HEK293T (cell line): ENCODE results near the gene MYB.

Experiments
- CTCF ChIA-PET: fragments of 350-600 bp; formaldehyde crosslinking; extraction: SDS; loops from one replicate; lab custom pipeline; 2021; ENCODE audit warnings: antibody characterized with exemption, inconsistent platforms; lab: Yijun Ruan, JAX
- POLR2A ChIA-PET: fragments of 350-600 bp; formaldehyde crosslinking; extraction: SDS; loops from one replicate; lab custom pipeline; 2020; ENCODE audit warnings: antibody characterized with exemption, inconsistent platforms; lab: Yijun Ruan, JAX
- DNase-seq: peaks from one replicate; pipeline ENCODE4 v3.0.0; 2012; ENCODE audit warnings: mixed read lengths; ENCODE audit errors: extremely low spot score
- ARNT ChIP-seq: fragments of 450-650 bp; IDR thresholded peaks from 2 replicates; pipeline ENCODE4 v1.6.1; 2017; ENCODE audit warnings: mild to moderate bottlenecking
- BHLHE40 ChIP-seq: fragments of 450-650 bp; IDR thresholded peaks from 2 replicates; pipeline ENCODE4 v1.6.1; 2016; ENCODE audit warnings: mild to moderate bottlenecking, moderate library complexity, borderline replicate concordance
- CTBP1 ChIP-seq: fragments of 450-650 bp; IDR thresholded peaks from 2 replicates; pipeline ENCODE4 v1.6.1; 2016; ENCODE audit warnings: borderline replicate concordance
- ELF4 ChIP-seq: fragments of 450-650 bp; IDR thresholded peaks from 2 replicates; pipeline ENCODE4 v1.6.1; 2017; ENCODE audit warnings: antibody characterized with exemption
- FOXA1 ChIP-seq: fragments of 450-650 bp; IDR thresholded peaks from 2 replicates; pipeline ENCODE4 v1.6.1; 2016; ENCODE audit warnings: mild to moderate bottlenecking
- FOXK2 ChIP-seq: fragments of 450-650 bp; IDR thresholded peaks from 2 replicates; pipeline ENCODE4 v1.6.1; 2016; ENCODE audit warnings: mild to moderate bottlenecking
- FOXM1 ChIP-seq: fragments of 450-650 bp; IDR thresholded peaks from 2 replicates; pipeline ENCODE4 v1.6.1; 2017; ENCODE audit warnings: mild to moderate bottlenecking, borderline replicate concordance
- HDGF ChIP-seq: fragments of 450-650 bp; IDR thresholded peaks from 2 replicates; pipeline ENCODE4 v1.6.1; 2017; ENCODE audit warnings: antibody characterized with exemption, borderline replicate concordance
- L3MBTL2 ChIP-seq: fragments of 450-650 bp; conservative IDR thresholded peaks from 2 replicates; pipeline ENCODE4 v1.6.1; 2016; ENCODE audit warnings: mild to moderate bottlenecking
- LEF1 ChIP-seq: fragments of 450-650 bp; IDR thresholded peaks from 2 replicates; pipeline ENCODE4 v1.6.1; 2017; ENCODE audit warnings: mild to moderate bottlenecking, borderline replicate concordance
- NFRKB ChIP-seq: fragments of 450-650 bp; IDR thresholded peaks from 2 replicates; pipeline ENCODE4 v1.6.1; 2016; ENCODE audit warnings: mild to moderate bottlenecking, moderate library complexity
- SP1 ChIP-seq: fragments of 450-650 bp; IDR thresholded peaks from 2 replicates; pipeline ENCODE4 v1.6.1; 2017
- SUZ12 ChIP-seq: fragments of 450-650 bp; IDR thresholded peaks from 2 replicates; pipeline ENCODE4 v1.6.1; 2016; ENCODE audit warnings: mild to moderate bottlenecking
- TARDBP ChIP-seq: fragments of 450-650 bp; IDR thresholded peaks from 2 replicates; pipeline ENCODE4 v1.6.1; 2016
- ZNF384 ChIP-seq: fragments of 450-650 bp; IDR thresholded peaks from 2 replicates; pipeline ENCODE4 v1.6.1; 2016
- TF ChIP-seq, protein P1 (sequence below): fragments of 450-650 bp; IDR thresholded peaks from 2 replicates; pipeline ENCODE4 v1.6.1; 2016

MYB gene

DNA sequence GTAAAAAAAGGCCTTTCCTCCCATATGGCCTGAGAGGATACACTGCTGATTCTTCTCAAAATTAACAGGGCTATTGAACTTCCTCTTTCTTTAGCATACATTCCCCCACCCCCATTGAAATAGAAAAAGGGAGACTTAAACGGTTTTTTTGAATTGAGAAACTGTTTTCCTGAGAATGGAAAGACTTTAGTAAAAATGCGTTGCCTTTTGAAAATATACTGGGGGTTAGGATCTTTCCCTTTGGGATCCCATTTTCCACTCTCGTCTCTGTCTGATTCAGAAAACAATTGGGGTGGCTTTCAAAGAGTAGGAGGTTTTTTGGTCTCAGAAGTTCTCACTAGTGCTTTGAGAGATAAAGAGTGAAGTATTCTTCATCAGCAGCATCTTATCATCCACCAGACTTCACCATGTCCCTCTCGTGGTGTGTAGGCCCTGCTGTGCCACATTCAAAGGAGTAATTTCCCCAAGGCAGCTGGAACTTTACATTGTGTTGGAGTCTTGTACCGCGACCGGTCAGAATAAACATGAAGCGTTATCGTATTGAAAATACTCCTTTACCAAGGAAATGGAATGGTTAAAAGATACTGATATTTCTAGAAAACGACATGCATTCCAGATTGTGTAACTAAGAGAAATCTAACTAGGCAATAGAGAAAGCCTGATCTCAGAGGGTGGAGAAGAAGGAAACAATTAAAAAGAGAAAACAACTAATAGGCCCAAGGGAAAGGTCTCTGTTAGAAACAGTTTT, 10.6 kb downstream of the MYB start:
- TF ChIP-seq ELF4 (no peak), FOXA1 (no peak), SP1 (no peak), TARDBP (no peak), ZNF384 (no peak), FOXK2 (no peak), NFRKB (no peak), LEF1 (no peak), SUZ12 (no peak), ARNT (no peak), HDGF (no peak), FOXM1 (no peak), BHLHE40 (no peak), CTBP1 (no peak), L3MBTL2 (no peak)
- TF ChIP-seq, protein P1, sequence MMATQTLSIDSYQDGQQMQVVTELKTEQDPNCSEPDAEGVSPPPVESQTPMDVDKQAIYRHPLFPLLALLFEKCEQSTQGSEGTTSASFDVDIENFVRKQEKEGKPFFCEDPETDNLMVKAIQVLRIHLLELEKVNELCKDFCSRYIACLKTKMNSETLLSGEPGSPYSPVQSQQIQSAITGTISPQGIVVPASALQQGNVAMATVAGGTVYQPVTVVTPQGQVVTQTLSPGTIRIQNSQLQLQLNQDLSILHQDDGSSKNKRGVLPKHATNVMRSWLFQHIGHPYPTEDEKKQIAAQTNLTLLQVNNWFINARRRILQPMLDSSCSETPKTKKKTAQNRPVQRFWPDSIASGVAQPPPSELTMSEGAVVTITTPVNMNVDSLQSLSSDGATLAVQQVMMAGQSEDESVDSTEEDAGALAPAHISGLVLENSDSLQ: no peak
- CTCF ChIA-PET: no interaction called here
- POLR2A ChIA-PET: interaction anchor here (1.1 kb wide), 1 partner anchor 24 kb away, joined by 3 read pairs; no protein-coding TSS in a partner anchor
- no peak for DNase-seq

GRCh38 chr6:135192256-135193174, 11.4 kb downstream of the MYB start:
- ChIA-PET POLR2A (interaction anchor here (1.1 kb wide), 1 partner anchor 23 kb away, joined by 3 read pairs; no protein-coding TSS in a partner anchor), CTCF (no interaction called here)
- TF ChIP-seq FOXA1 (no peak), FOXK2 (no peak), SP1 (no peak), ARNT (no peak), ZNF384 (no peak)
- DNase-seq: no peak

- no peak for DNase-seq
- ChIA-PET POLR2A (no interaction called here), CTCF (no interaction called here)
- TF ChIP-seq SP1 (no peak), FOXM1 (no peak), ELF4 (no peak), HDGF (no peak), TARDBP (no peak), ZNF384 (no peak), FOXK2 (no peak), BHLHE40 (no peak), SUZ12 (no peak), LEF1 (no peak), ARNT (no peak), L3MBTL2 (no peak), CTBP1 (no peak)
- TF ChIP-seq, protein P1: no peak
Observed at GRCh38 chr6:135193221-135193620, 12.1 kb downstream of the MYB start.

DNA sequence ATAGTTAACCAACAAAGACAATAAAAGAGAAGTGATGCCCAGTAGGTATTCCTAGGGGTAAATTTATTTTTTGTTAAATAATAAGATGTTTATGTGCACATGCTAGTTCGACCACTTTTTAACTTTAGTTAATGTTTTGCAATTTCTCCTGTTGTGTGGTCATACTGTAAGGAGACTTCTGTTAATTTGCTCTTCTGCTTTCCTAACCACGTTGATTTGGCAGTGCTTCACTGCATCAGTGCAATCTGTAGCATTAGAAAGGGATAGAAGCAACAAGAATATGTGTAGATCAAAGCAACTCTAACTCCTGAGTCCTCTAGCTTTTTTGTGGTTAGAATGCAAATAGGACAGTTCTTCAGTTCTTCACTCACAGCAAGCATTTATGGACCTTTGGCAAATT, 13.9 kb downstream of the MYB start:
- TF ChIP-seq ARNT: no peak
- TF ChIP-seq TARDBP: no peak
- TF ChIP-seq ELF4: no peak
- no peak for TF ChIP-seq CTBP1
- no peak for TF ChIP-seq FOXA1
- TF ChIP-seq L3MBTL2: no peak
- no peak for TF ChIP-seq FOXK2
- TF ChIP-seq BHLHE40: no peak
- TF ChIP-seq ZNF384: no peak
- TF ChIP-seq NFRKB: no peak
- TF ChIP-seq LEF1: no peak
- TF ChIP-seq, protein P1: no peak
- no peak for TF ChIP-seq SUZ12
- no peak for TF ChIP-seq FOXM1
- TF ChIP-seq HDGF: no peak
- no peak for TF ChIP-seq SP1
- ChIA-PET CTCF (no interaction called here), POLR2A (no interaction called here)
- DNase-seq: no peak

DNA sequence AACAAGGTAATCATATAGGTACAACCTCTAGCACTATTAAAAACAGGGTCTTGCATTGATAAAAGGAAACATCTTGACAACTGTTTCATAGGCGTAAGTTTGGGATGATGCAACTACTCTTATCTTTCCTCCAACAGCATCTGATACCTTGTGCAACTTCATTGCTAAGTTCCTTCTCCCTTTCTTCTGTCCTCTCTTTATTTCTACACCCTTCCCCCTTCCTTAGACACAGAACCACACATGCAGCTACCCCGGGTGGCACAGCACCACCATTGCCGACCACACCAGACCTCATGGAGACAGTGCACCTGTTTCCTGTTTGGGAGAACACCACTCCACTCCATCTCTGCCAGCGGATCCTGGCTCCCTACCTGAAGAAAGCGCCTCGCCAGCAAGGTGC, 14.4 kb downstream of the MYB start:
- no peak for DNase-seq
- ChIA-PET POLR2A (no interaction called here), CTCF (no interaction called here)
- TF ChIP-seq SP1: no peak
